PFSK-1 (cell line): ENCODE results near the gene CAMKK2.

ENCODE experiments used
- FOXP2 ChIP-seq: optimal IDR thresholded peaks from 2 replicates; pipeline ENCODE3; 2011; ENCODE audit warnings: borderline replicate concordance, control low read depth, inconsistent platforms; ENCODE audit not compliant: insufficient read depth; ENCODE audit errors: extremely low read length, extremely low read depth
- POLR2AphosphoS5 ChIP-seq: IDR thresholded peaks from 2 replicates; pipeline ENCODE4 v1.6.1; 2012; ENCODE audit warnings: low read depth, mild to moderate bottlenecking, control low read depth, low read length, moderate library complexity
- REST ChIP-seq, 2 experiments: IDR thresholded peaks; 2 replicates each; pipeline versions ENCODE4 v1.6.1 to v1.8.0; 2011 to 2012; ENCODE audit warnings: low read depth in 2 of 2, low read length in 2 of 2, control low read depth in 1 of 2, inconsistent platforms in 1 of 2, mild to moderate bottlenecking in 1 of 2, moderate library complexity in 1 of 2; ENCODE audit not compliant: insufficient read depth in 1 of 2
- SIN3A ChIP-seq: IDR thresholded peaks from 2 replicates; pipeline ENCODE4 v1.6.1; 2012; ENCODE audit warnings: mild to moderate bottlenecking, low read length, moderate library complexity, borderline replicate concordance; ENCODE audit not compliant: insufficient read depth
- TAF1 ChIP-seq: IDR thresholded peaks from 2 replicates; pipeline ENCODE4 v1.6.1; 2012; ENCODE audit warnings: low read length, control low read depth, borderline replicate concordance; ENCODE audit not compliant: insufficient read depth

DNA sequence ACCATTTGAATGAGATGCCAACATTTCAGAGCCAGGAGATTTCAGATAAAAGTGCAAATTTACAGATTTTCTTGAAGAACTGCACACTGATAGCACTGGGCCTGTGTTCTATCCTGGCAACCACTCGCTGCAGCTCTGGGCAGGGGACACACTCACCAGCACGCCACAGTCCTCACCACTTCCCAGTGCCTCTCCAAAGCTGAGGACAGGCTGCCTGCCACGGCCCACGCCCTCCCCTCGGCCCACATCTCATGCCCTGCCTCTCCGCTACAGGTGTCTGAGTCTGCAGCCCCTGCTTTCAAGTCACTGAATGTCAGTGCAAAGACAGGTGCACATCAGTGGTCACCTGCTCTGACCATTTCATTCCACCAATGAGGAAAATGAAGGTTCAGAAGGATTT is 12.7 kb downstream of the CAMKK2 start:
- no peak for TF ChIP-seq POLR2AphosphoS5
- TF ChIP-seq REST (IDR thresholded peaks at IDR 0.05; ENCODE audit: insufficient read depth in 1 of 2, low read depth in 2 of 2, low read length in 2 of 2): no peak
- TF ChIP-seq SIN3A: no peak
- TF ChIP-seq FOXP2: no peak
- no peak for TF ChIP-seq TAF1
